ENCODE data around the gene TMEM30A.

Gene TMEM30A

DNA sequence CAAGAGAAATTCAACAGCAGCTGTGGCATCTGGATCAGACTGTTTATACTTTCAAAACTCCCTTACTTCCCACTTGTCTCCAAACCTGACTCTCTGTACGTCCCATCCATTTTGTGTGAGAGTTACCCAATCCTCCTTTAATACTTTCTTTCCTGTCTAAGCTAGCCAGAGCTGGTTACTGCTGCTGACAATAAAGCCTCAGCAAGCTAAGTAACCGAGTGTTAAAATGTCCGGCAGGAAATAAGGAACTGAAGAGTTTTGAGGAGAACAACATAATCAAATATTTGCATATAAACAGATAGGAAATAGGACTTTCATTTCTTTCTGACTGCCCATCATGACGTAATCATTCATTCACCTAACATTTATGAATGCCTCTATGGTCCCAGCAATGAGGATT is 11.6 kb downstream of the TMEM30A start:
- ChIA-PET POLR2A (interaction anchor here (1.5 kb wide), 1 partner anchor 12 kb away, joined by 4 read pairs; the partner anchor contains the start of gene TMEM30A), CTCF (no interaction called here)
- DNase-seq (ENCODE audit: extremely low spot score) = no peak
- TF ChIP-seq ELF4 (IDR thresholded peaks at IDR 0.05) (no peak), ARNT (IDR thresholded peaks at IDR 0.05) (no peak)

DNA sequence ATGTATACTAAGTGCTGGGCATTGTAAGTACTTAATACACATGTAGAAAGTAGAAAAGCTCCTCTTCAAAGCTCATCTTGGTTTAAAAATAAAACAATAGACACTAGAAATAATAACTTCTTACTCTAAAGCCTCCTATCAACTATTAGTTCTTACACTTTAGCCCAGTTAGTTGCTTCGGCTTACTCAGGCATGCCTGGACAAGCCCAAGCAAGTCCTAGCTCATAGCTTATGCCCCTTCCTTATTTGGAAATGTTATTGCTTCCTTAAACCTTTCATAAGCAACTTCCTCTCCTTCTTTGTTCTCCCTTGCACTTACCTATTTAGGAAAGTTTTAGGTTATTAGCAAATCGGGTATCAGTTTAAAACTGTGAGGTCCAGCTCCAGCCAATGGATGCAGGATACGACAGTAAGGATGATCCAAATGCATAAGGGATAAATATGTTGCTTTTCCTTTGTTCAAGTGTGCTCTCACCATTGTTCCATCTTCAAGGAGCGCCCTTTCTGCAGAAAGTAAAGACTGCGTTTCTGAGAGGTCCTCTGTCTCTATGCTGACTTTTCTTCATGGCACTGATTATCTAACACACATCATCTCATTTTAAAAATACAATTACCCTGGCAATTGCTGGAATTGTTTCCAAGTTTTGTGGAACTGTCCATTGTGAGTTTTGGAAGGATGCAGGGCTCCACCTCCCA is 12.3 kb downstream of the TMEM30A start:
- POLR2A ChIA-PET = interaction anchor here (1.5 kb wide), 1 partner anchor 13 kb away, joined by 4 read pairs; the partner anchor contains the start of gene TMEM30A
- no peak for DNase-seq (ENCODE audit: extremely low spot score)
- CTCF ChIA-PET = no interaction called here
- TF ChIP-seq LEF1 (IDR thresholded peaks at IDR 0.05; ENCODE audit: borderline replicate concordance) (no peak), NFRKB (IDR thresholded peaks at IDR 0.05) (no peak), SUZ12 (IDR thresholded peaks at IDR 0.05) (no peak), SP1 (IDR thresholded peaks at IDR 0.05) (no peak), ARNT (IDR thresholded peaks at IDR 0.05) (no peak), ELF4 (IDR thresholded peaks at IDR 0.05) (no peak), L3MBTL2 (conservative IDR thresholded peaks at IDR 0.05) (no peak), FOXA1 (IDR thresholded peaks at IDR 0.05) (no peak), BHLHE40 (IDR thresholded peaks at IDR 0.05; ENCODE audit: borderline replicate concordance) (no peak), CTBP1 (IDR thresholded peaks at IDR 0.05; ENCODE audit: borderline replicate concordance) (no peak), FOXK2 (IDR thresholded peaks at IDR 0.05) (no peak), ZNF384 (IDR thresholded peaks at IDR 0.05) (no peak), HDGF (IDR thresholded peaks at IDR 0.05; ENCODE audit: borderline replicate concordance) (no peak), FOXM1 (IDR thresholded peaks at IDR 0.05; ENCODE audit: borderline replicate concordance) (no peak), TARDBP (IDR thresholded peaks at IDR 0.05) (no peak)
- TF ChIP-seq, protein P1, sequence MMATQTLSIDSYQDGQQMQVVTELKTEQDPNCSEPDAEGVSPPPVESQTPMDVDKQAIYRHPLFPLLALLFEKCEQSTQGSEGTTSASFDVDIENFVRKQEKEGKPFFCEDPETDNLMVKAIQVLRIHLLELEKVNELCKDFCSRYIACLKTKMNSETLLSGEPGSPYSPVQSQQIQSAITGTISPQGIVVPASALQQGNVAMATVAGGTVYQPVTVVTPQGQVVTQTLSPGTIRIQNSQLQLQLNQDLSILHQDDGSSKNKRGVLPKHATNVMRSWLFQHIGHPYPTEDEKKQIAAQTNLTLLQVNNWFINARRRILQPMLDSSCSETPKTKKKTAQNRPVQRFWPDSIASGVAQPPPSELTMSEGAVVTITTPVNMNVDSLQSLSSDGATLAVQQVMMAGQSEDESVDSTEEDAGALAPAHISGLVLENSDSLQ (IDR thresholded peaks at IDR 0.05) = no peak

DNA sequence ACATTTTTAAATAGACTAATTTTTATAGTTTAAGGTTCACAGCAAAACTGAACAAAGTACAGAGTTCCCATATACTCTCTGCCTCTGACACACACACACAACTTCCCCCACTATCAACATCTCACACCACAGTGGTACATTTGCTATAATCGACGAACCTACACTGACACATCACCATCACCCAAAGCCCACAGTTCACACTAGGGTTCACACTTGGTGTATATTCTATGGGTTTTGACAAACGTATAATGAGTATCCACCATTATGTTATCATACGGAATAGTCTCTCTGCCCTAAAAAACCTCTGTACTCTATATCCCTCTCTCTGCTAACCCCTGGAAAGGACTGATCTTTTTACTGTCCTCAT is 15.6 kb downstream of the TMEM30A start:
- DNase-seq (ENCODE audit: extremely low spot score) = no peak
- TF ChIP-seq LEF1 (IDR thresholded peaks at IDR 0.05; ENCODE audit: borderline replicate concordance) (no peak), NFRKB (IDR thresholded peaks at IDR 0.05) (no peak), L3MBTL2 (conservative IDR thresholded peaks at IDR 0.05) (no peak), BHLHE40 (IDR thresholded peaks at IDR 0.05; ENCODE audit: borderline replicate concordance) (no peak), HDGF (IDR thresholded peaks at IDR 0.05; ENCODE audit: borderline replicate concordance) (no peak), ARNT (IDR thresholded peaks at IDR 0.05) (no peak), SUZ12 (IDR thresholded peaks at IDR 0.05) (no peak)
- ChIA-PET POLR2A (no interaction called here), CTCF (interaction anchor here (1.2 kb wide), 1 partner anchor 14 kb away, joined by 4 read pairs; no protein-coding TSS in a partner anchor)

DNA sequence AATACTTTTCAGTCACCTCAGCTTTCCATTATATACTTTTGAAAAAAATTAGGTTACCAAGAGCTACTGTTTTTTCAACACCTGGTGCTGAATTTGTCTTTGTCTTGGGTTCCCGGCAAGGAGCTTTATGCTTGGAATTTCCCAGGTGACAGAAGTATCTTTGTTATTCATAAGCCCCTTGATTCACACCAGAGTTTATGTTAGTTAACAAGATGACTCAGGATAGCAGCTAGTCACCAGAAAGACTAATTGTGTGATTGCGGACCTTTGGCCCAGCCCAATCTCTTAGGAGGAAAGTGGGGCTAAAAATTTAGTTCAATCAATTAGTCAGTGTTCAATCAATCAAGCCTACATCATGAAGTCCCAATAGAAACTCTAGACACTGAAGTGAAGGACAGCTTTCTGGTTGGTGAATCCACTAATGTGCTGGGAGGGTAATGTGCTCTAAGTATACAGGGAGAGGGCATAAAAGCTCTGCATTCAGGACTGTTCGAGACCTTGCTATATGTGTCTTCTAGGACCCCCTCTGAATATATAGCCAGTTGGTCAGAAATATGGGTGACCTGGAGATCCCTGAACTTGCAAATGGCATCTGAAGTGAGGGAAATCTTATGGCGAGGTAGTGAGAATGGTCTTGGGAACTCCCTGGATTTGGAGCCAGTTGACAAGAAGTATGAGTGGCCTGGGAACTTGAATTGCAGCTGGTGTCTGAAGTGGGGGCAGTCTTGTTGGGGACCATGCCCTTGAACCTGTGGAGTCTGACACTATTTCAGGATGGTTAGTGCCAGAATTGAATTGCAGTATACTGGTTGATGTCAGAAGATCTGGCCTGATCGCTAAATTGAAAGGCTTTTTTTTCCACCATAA is 16.2 kb downstream of the TMEM30A start:
- ChIA-PET POLR2A (interaction anchor here (1.2 kb wide), 1 partner anchor 16 kb away, joined by 8 read pairs; the partner anchor contains the start of gene TMEM30A), CTCF (interaction anchor here (0.6 to 1.2 kb wide), 2 partner anchors 14 to 227 kb away, joined by 3 to 4 read pairs; no protein-coding TSS in a partner anchor)
- DNase-seq (ENCODE audit: extremely low spot score) = no peak
- no peak for TF ChIP-seq SUZ12 (IDR thresholded peaks at IDR 0.05)
- no peak for TF ChIP-seq FOXM1 (IDR thresholded peaks at IDR 0.05; ENCODE audit: borderline replicate concordance)
- TF ChIP-seq ARNT (IDR thresholded peaks at IDR 0.05) = no peak
- no peak for TF ChIP-seq NFRKB (IDR thresholded peaks at IDR 0.05)
- TF ChIP-seq BHLHE40 (IDR thresholded peaks at IDR 0.05; ENCODE audit: borderline replicate concordance) = no peak

DNA sequence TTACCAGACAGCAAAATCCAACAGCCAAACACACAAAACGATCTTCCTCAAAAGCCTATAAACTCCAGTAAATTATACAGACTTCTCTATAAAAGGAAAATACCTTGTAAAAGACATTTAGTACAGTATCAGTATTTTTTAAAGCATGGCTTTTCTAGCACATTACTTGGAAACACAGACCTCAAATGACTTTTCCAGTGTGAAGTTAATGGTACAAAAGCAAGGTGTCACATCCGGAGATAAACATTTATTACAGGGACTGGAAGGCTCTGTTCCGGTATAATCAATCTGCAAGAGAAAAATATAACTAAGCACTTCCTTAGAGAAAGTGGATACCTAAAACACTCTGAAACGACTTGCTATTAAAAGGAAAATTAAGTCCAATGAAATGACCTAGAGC is 17.1 kb downstream of the TMEM30A start:
- CTCF ChIA-PET = interaction anchor here (1.2 kb wide), 2 partner anchors 9 to 15 kb away, joined by 4 to 5 read pairs; no protein-coding TSS in a partner anchor

More for the DNA sequence above, 17.1 kb downstream of the TMEM30A start:
- no peak for TF ChIP-seq SP1 (IDR thresholded peaks at IDR 0.05)
- TF ChIP-seq BHLHE40 (IDR thresholded peaks at IDR 0.05; ENCODE audit: borderline replicate concordance) = no peak
- no peak for TF ChIP-seq HDGF (IDR thresholded peaks at IDR 0.05; ENCODE audit: borderline replicate concordance)
- no peak for TF ChIP-seq ELF4 (IDR thresholded peaks at IDR 0.05)
- no peak for TF ChIP-seq SUZ12 (IDR thresholded peaks at IDR 0.05)
- no peak for TF ChIP-seq NFRKB (IDR thresholded peaks at IDR 0.05)
- no peak for TF ChIP-seq FOXA1 (IDR thresholded peaks at IDR 0.05)
- no peak for TF ChIP-seq TARDBP (IDR thresholded peaks at IDR 0.05)
- no peak for TF ChIP-seq LEF1 (IDR thresholded peaks at IDR 0.05; ENCODE audit: borderline replicate concordance)
- TF ChIP-seq ARNT (IDR thresholded peaks at IDR 0.05) = no peak
- TF ChIP-seq FOXK2 (IDR thresholded peaks at IDR 0.05) = no peak
- no peak for TF ChIP-seq CTBP1 (IDR thresholded peaks at IDR 0.05; ENCODE audit: borderline replicate concordance)
- no peak for TF ChIP-seq FOXM1 (IDR thresholded peaks at IDR 0.05; ENCODE audit: borderline replicate concordance)
- TF ChIP-seq, protein P1 (IDR thresholded peaks at IDR 0.05) = no peak
- no peak for TF ChIP-seq ZNF384 (IDR thresholded peaks at IDR 0.05)
- no peak for TF ChIP-seq L3MBTL2 (conservative IDR thresholded peaks at IDR 0.05)
- DNase-seq (ENCODE audit: extremely low spot score) = no peak
- POLR2A ChIA-PET = interaction anchor here (1.2 kb wide), 1 partner anchor 17 kb away, joined by 8 read pairs; the partner anchor contains the start of gene TMEM30A

Data from HEK293T (cell line).